Measurements from ENCODE around the gene GLRA1. TPM values are rescaled to one million over a fixed set of nuclear protein-coding genes. Genes with fewer than 3 reads are reported as not detected.

GLRA1 gene
- total RNA-seq, result not detected in 2 replicates

GRCh38 chr5:151924564-151925301 lies at the start of gene GLRA1:
Gene GLRA1, minus strand, starts transcription at chr5:151924851. Its CDS starts 302 bp downstream, at chr5:151924549.

Other genes starting within 250 kb of the GLRA1 start
- 2,182 and 3,745 TPM in 2 replicates for gene SPARC, start 237.9 kb downstream of the GLRA1 start, total RNA-seq
- gene ATOX1, start 166.2 kb downstream of the GLRA1 start, total RNA-seq, result 83.6 and 103 TPM in 2 replicates
- gene G3BP1, start 152.9 kb downstream of the GLRA1 start, total RNA-seq, result 158 and 224 TPM in 2 replicates

Data from smooth muscle cell of the umbilical artery (primary cell).